Measurements from ENCODE around the gene GUCY1A2. TPM values are rescaled to one million over a fixed set of nuclear protein-coding genes. Genes with fewer than 3 reads are reported as not detected.
A peak's percentile ranks its signal among the peaks of the same experiment; 100 is the strongest.

The GUCY1A2 gene, protein sequence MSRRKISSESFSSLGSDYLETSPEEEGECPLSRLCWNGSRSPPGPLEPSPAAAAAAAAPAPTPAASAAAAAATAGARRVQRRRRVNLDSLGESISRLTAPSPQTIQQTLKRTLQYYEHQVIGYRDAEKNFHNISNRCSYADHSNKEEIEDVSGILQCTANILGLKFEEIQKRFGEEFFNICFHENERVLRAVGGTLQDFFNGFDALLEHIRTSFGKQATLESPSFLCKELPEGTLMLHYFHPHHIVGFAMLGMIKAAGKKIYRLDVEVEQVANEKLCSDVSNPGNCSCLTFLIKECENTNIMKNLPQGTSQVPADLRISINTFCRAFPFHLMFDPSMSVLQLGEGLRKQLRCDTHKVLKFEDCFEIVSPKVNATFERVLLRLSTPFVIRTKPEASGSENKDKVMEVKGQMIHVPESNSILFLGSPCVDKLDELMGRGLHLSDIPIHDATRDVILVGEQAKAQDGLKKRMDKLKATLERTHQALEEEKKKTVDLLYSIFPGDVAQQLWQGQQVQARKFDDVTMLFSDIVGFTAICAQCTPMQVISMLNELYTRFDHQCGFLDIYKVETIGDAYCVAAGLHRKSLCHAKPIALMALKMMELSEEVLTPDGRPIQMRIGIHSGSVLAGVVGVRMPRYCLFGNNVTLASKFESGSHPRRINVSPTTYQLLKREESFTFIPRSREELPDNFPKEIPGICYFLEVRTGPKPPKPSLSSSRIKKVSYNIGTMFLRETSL
- 0.12 TPM for total RNA-seq (2013)
- polyA plus RNA-seq (not detected), polyA minus RNA-seq (not detected in 2 replicates), total RNA-seq (0 to 3.9 (median 0.17) reads per million in 11 experiments)

DNA sequence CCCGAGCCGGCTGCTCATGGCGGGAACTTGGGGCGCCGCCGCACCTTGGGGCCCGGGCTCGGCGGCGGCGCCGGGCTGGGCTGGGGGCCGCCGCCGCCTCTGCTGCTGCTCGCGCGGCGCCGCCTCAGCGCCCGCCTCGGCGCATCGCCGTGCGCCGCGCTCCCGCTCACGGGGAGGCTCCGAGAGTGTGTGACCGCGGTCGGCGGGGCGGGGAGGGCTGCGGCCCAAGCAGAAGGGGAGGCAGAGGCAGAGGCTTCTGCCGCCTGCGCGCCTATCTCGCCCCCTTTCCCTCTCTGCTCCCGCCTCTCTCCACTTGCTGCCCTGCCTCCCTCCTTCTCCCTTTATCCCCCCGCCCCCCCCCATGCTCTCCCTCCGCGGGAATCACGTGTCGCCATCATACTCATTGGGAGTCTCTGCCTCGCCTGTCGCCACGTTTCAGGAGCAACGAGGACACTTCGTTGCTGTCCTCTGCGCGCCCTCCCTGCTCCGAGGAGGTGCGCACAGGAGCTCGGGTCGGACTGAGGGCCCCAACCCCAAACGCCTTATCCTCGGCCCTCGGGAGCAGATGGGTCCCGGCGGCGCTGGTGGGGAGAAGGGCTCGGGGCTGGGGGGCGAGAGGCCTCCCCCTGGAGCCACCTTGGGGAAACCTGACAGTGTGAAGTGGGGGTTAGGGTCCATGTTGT lies at the start of gene GUCY1A2:
TSS of gene GUCY1A2 (minus strand) at position 258 of the 683 bp plus-strand sequence. CDS start 421 bp downstream, outside the sequence.
- Histone ChIP-seq H2AFZ (ENCODE audit: insufficient read depth, low read depth, low read length, poor library complexity, severe bottlenecking) (no peak within 1 kb of the TSS), H3K27me3 (ENCODE audit: control insufficient read depth in 2 of 2, insufficient read depth in 2 of 2, low read length in 2 of 2) (peaks cover 36 to 61% of the 10 kb centered on the region in 2 donors)
- DNase-seq: no peak

More for the DNA sequence above, at the start of gene GUCY1A2:
- Histone ChIP-seq H3K9ac (ENCODE audit: insufficient read depth, low read length, poor library complexity, severe bottlenecking) (no peak within 1 kb of the TSS), H3K9me3 (replicated peaks in 1 of 2; ENCODE audit: control insufficient read depth in 1 of 2, insufficient read depth in 1 of 2, low read length in 2 of 2) (peaks cover 0 to 6% of the 10 kb centered on the region in 2 donors), H3K4me3 (replicated peaks in 1 of 3; ENCODE audit: low read depth in 2 of 3, low read length in 3 of 3) (no peak within 1 kb of the TSS), H3K79me2 (ENCODE audit: insufficient read depth, low read length) (no peaks in the 10 kb centered on the region), H3K27ac (ENCODE audit: low read depth in 1 of 2, low read length in 2 of 2) (no peak within 1 kb of the TSS), H4K20me1 (ENCODE audit: insufficient read depth, low read length) (no peaks in the 10 kb centered on the region), H3K4me1 (ENCODE audit: control insufficient read depth in 1 of 2, insufficient read depth in 2 of 2, low read length in 2 of 2) (no peaks in the 10 kb centered on the region), H3K4me2 (replicated peaks; ENCODE audit: extremely low read depth, low read length, poor library complexity, severe bottlenecking) (peak within 1 kb of the TSS; percentile 20), H3K36me3 (replicated peaks in 1 of 2; ENCODE audit: control insufficient read depth in 1 of 2, insufficient read depth in 2 of 2, low read length in 2 of 2) (no peaks in the 10 kb centered on the region)
- TF ChIP-seq, protein P1, sequence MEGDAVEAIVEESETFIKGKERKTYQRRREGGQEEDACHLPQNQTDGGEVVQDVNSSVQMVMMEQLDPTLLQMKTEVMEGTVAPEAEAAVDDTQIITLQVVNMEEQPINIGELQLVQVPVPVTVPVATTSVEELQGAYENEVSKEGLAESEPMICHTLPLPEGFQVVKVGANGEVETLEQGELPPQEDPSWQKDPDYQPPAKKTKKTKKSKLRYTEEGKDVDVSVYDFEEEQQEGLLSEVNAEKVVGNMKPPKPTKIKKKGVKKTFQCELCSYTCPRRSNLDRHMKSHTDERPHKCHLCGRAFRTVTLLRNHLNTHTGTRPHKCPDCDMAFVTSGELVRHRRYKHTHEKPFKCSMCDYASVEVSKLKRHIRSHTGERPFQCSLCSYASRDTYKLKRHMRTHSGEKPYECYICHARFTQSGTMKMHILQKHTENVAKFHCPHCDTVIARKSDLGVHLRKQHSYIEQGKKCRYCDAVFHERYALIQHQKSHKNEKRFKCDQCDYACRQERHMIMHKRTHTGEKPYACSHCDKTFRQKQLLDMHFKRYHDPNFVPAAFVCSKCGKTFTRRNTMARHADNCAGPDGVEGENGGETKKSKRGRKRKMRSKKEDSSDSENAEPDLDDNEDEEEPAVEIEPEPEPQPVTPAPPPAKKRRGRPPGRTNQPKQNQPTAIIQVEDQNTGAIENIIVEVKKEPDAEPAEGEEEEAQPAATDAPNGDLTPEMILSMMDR (IDR thresholded peaks at IDR 0.05): no peak
- Mint-ChIP-seq H3K4me3 (peak within 1 kb of the TSS in 1 of 2 donors; percentile 82), H3K4me1 (no peaks in the 10 kb centered on the region), H3K27me3 (ENCODE audit: low read depth in 3 of 3) (peaks cover 42 to 47% (median 44%) of the 10 kb centered on the region in 3 donors), H3K27ac (peak within 1 kb of the TSS in 1 of 7 donors; percentile 33), H3K36me3 (peaks cover 0 to 3% of the 10 kb centered on the region in 2 donors), H3K9me3 (peaks cover 0 to 5% (median 0%) of the 10 kb centered on the region in 7 donors)
- WGBS (ENCODE audit: insufficient coverage): 1% methylated on average over 66 of the region's 67 CpGs
- intact Hi-C loops (cut with micrococcal nuclease): no loop called here

Data from CD14-positive monocyte (primary cell).